HG02642 (cell line): ENCODE results near the gene CDC25B.

Experiments
- ATAC-seq: cut with Tn5 transposase; IDR thresholded peaks from one replicate; pipeline ENCODE4 v1.9.1; 2021; ENCODE audit warnings: mild to moderate bottlenecking; ENCODE audit not compliant: unreplicated experiment, poor library complexity

Gene CDC25B

GRCh38 chr20:3795511-3796468 is at the start of gene CDC25B:
CDC25B (plus strand) TSS chr20:3796310; CDS start chr20:3796532, 222 bp downstream.
- peak; percentile 68 for ATAC-seq

DNA sequence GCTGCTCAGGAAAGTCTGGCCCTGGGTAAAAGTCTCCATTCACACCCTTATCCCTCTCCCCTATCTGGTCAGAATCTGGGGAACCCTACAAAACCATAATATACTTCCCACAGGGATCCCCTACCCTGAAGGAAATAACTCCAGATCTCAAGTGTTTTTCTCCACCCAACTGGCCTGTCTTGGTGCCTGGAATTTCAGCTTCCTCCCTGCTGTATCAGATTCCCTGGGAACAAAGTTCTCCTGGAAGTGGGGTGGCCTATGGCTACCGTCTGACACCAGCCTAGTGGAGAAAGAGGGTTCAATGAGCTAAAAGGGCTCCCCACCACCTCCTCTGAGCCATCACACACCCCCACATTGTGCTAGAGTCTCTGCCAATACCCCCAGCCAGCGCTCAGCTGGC is 48.6 kb upstream of the CDC25B start:
- ATAC-seq, result no peak

GRCh38 chr20:3748073-3748472 is 48.0 kb upstream of the CDC25B start:
- no peak for ATAC-seq

GRCh38 chr20:3749087-3749688 is 46.9 kb upstream of the CDC25B start:
- no peak for ATAC-seq

DNA sequence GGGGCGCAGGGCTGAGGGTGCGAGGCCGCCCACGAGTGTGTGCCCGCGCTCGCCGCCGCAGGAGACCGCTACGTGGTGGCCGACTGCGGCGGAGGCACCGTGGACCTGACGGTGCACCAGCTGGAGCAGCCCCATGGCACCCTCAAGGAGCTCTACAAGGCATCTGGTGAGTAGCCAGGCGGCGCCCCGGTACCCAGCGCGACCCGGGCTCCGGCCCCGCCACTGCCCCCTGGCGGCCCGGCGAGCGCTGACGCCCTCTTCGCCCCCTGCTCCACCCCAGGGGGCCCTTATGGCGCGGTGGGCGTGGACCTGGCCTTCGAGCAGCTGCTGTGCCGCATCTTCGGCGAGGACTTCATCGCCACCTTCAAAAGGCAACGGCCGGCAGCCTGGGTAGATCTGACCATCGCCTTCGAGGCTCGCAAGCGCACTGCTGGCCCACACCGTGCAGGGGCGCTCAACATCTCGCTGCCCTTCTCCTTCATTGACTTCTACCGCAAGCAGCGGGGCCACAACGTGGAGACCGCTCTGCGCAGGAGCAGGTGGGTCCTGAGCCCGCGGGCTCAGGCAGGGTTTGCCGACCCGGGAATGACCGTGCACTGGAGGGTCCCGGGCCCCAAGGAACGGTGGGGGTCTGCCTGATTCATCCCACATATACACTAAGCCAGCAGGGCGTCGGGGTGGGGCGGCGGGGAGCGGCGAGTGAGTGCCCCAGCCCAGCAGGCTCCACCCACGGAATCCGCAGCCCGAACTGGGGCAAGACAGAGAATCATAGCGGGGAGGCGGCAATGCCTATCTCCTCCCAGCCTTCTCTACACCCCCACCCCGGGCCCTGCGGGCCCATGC is 46.2 kb upstream of the CDC25B start:
- no peak for ATAC-seq

GRCh38 chr20:3751305-3751674 is 44.8 kb upstream of the CDC25B start:
- ATAC-seq, result no peak

DNA sequence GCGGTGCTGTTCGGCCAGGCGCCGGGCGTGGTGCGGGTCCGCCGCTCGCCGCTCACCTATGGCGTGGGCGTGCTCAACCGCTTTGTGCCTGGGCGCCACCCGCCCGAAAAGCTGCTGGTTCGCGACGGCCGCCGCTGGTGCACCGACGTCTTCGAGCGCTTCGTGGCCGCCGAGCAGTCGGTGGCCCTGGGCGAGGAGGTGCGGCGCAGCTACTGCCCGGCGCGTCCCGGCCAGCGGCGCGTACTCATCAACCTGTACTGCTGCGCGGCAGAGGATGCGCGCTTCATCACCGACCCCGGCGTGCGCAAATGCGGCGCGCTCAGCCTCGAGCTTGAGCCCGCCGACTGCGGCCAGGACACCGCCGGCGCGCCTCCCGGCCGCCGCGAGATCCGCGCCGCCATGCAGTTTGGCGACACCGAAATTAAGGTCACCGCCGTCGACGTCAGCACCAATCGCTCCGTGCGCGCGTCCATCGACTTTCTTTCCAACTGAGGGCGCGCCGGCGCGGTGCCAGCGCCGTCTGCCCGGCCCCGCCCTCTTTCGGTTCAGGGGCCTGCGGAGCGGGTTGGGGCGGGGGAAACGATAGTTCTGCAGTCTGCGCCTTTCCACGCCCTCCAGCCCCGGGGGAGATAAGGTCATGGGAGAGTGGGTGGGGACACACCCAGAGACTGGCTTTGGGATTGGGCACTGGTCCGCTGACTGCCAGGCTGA is 44.3 kb upstream of the CDC25B start:
- no peak for ATAC-seq

- no peak for ATAC-seq
Measured at GRCh38 chr20:3752386-3752759, 43.7 kb upstream of the CDC25B start.

GRCh38 chr20:3753098-3753497 is 43.0 kb upstream of the CDC25B start:
- ATAC-seq, result no peak

DNA sequence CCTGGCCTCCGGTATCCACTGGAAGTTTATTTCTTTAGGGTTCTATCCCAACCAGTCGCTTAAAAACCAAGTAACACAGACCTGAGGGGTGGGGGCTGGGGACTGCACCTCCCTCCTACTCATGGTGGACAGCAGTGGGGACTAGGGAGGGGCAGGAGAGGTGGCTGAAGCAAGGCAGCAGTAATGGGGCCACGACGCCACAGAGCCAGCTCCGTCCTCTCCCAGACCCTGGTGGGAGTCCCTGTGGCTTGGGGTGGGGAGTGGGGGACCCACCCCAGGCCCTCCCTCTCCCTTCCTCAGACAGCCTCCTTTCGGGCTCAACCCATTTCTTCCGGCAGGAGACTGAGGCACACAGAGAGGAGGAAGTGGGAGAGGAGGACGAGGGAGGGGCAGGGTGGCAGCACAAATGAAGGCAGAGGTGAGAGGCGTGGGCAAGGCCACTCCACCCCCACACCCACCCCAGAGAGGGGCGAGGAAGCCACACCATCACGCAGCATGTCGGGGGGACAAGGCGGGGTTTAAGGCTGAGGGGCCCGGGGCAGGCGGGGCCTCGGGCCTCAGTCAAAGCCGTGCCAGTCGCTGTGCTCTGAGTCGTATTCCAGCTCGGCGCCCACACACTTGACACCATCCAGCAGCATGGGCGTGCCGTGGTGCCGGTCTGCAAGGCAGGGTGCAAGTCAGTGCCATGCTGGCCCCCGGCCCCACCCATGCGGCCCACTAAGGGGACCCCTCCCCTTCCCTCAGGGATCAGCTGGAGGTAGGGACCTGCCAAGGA is 42.4 kb upstream of the CDC25B start:
- no peak for ATAC-seq

DNA sequence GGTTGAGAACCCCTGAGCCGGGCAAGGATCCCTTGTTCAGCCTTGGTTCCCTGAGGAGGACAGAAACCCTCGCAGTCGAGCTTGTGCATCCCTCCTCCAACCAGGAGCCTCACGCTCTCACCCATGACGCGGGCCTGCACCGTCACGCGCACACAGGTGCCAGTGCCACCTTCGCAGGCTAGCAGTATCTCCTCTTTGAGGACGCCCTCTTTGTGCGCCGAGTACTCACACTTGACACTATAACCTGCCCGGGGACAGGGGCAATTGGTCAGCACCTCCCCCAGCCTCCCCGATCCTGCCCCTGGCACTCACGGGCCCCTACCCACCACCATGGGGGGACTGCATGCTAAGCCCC is 41.9 kb upstream of the CDC25B start:
- ATAC-seq, result no peak

GRCh38 chr20:3755269-3755668 is 40.8 kb upstream of the CDC25B start:
- ATAC-seq, result no peak

DNA sequence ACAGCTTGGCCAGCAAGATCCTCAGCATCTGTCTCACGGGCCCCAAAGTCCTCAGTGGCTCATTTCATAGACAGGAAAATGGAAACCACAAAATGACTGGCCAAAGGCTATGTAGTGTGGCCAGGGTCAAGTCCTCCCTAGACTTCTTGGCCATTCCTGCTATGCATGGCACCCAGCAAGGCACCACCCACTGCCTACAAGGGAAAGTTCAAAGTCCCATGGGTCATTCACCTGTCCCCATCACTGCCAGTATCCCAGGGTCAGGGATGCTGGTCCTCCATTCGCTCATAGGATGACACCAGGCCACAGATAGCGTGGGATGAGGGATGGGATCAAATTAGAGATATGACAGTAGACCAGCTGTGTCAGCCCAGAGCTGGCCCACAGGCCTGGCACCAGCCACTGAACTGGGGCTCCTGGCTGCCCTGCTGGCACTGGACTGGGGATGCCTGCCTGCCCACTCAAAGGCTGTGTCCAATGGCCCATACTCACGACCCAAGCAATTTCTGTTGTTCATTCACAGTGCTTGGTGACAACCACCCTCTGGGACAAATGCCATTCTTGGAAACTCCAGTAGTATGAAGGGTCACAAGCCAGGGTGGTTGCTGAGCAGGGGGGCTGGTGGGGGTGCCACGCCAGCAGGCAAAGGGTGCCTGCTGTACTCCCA is 40.2 kb upstream of the CDC25B start:
- no peak for ATAC-seq

- ATAC-seq, result no peak
Measured at GRCh38 chr20:3757268-3757667, 38.8 kb upstream of the CDC25B start.

- ATAC-seq, result no peak
Measured at GRCh38 chr20:3758566-3758965, 37.5 kb upstream of the CDC25B start.

DNA sequence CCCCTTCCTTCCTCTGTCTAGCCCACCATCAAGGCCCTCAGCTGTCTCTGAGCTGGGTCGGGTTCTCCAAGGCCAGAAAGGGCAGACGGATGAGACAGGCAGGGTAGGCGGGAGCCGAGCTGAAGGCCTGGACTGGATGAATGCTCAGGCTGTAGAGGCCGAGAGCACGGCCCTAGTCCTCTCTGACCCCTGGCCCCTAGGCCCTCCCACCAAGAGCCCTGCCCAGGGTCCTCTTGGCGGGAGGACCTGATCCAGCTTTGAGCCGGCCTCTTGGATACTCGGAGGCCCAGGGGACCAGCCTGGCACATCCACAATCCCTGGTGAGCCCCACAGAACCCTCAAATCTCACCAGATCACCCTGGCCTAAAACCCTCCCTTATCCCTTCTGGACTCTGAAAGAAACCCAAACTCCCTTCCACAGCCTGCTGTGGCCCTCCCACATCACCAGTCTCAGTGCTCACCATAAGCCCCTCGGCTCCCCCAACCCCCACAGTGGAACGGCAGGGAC is 36.7 kb upstream of the CDC25B start:
- no peak for ATAC-seq

DNA sequence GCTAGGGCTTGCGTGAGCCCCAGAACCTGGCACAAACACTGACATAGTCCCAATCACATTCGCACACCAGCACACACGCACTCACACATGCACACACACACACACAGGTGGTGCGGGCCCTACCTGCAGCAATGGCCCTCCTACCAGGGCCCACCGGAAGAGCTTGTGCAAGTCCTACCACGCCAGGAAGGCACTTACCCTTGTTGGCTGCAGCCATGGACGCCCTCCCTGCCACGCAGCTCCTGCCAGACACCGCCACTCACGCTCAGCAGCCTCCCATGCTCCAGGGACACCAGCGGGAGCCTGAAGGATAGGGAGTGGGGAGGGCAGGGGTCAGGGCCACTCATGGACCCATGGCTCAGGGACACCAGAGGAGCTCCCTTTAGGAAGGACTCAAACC is 36.2 kb upstream of the CDC25B start:
- ATAC-seq, result no peak

- ATAC-seq, result no peak
Measured at GRCh38 chr20:3760655-3761348, 35.3 kb upstream of the CDC25B start.
